ENCODE measurements around the gene GRAP2. TPM values are rescaled to one million over a fixed set of nuclear protein-coding genes. Genes with fewer than 3 reads are reported as not detected.

Gene GRAP2
- total RNA-seq, 2 donors from 2014 or later: 56.4 to 59.4 TPM

- DNase-seq (no peak), ATAC-seq (replicated peaks in 1 of 2) (no peak)
- H3K4me3 Mint-ChIP-seq: no peak overlapping the region
- H3K9me3 Mint-ChIP-seq: no peaks in the 10 kb centered on the region
- peaks cover 9 to 20% of the 10 kb centered on the region in 2 donors for H3K36me3 Mint-ChIP-seq (ENCODE audit: insufficient read depth in 2 of 2)
- H3K27ac Mint-ChIP-seq: no peak overlapping the region
- peaks cover 10% of the 10 kb centered on the region for H3K4me1 Mint-ChIP-seq (ENCODE audit: low read depth)
- no peaks in the 10 kb centered on the region for H3K27me3 Mint-ChIP-seq (ENCODE audit: low read depth)
Measured at GRCh38 chr22:39974065-39974464, 73.2 kb downstream of the GRAP2 start.

GRCh38 chr22:39979048-39979447 is 78.2 kb downstream of the GRAP2 start:
- Mint-ChIP-seq H3K27ac (no peak overlapping the region), H3K36me3 (ENCODE audit: insufficient read depth in 2 of 2) (peaks cover 4 to 11% of the 10 kb centered on the region in 2 donors), H3K9me3 (no peaks in the 10 kb centered on the region), H3K27me3 (ENCODE audit: low read depth) (no peaks in the 10 kb centered on the region), H3K4me3 (no peak overlapping the region), H3K4me1 (ENCODE audit: low read depth) (peaks cover 28% of the 10 kb centered on the region)
- no peak for DNase-seq
- peak; percentile 43 to 49 for ATAC-seq (replicated peaks in 1 of 2)

GRCh38 chr22:39979458-39979857 is 78.6 kb downstream of the GRAP2 start:
- ATAC-seq (replicated peaks in 1 of 2): no peak
- Mint-ChIP-seq H3K4me1 (ENCODE audit: low read depth) (peaks cover 28% of the 10 kb centered on the region), H3K27me3 (ENCODE audit: low read depth) (no peaks in the 10 kb centered on the region), H3K9me3 (no peaks in the 10 kb centered on the region), H3K4me3 (no peak overlapping the region), H3K36me3 (ENCODE audit: insufficient read depth in 2 of 2) (peaks cover 4 to 11% of the 10 kb centered on the region in 2 donors), H3K27ac (no peak overlapping the region)
- DNase-seq: no peak

GRCh38 chr22:39980596-39980995 is 79.7 kb downstream of the GRAP2 start:
- ATAC-seq (replicated peaks in 1 of 2) (peak in 1 of 2 donors; percentile 20), DNase-seq (no peak)
- no peaks in the 10 kb centered on the region for H3K9me3 Mint-ChIP-seq
- H3K4me1 Mint-ChIP-seq (ENCODE audit: low read depth): peaks cover 37% of the 10 kb centered on the region
- peaks cover 4% of the 10 kb centered on the region in 2 donors for H3K36me3 Mint-ChIP-seq (ENCODE audit: insufficient read depth in 2 of 2)
- H3K27ac Mint-ChIP-seq: no peak overlapping the region
- H3K4me3 Mint-ChIP-seq: no peak overlapping the region
- H3K27me3 Mint-ChIP-seq (ENCODE audit: low read depth): no peaks in the 10 kb centered on the region

GRCh38 chr22:39983346-39983745 is 82.5 kb downstream of the GRAP2 start:
- ATAC-seq (replicated peaks in 1 of 2) (no peak), DNase-seq (no peak)
- no peaks in the 10 kb centered on the region for H3K27me3 Mint-ChIP-seq (ENCODE audit: low read depth)
- no peaks in the 10 kb centered on the region for H3K9me3 Mint-ChIP-seq
- H3K4me1 Mint-ChIP-seq (ENCODE audit: low read depth): peaks cover 40% of the 10 kb centered on the region
- no peak overlapping the region for H3K27ac Mint-ChIP-seq
- H3K36me3 Mint-ChIP-seq (ENCODE audit: insufficient read depth in 2 of 2): no peaks in the 10 kb centered on the region
- H3K4me3 Mint-ChIP-seq: no peak overlapping the region

- H3K27ac Mint-ChIP-seq: no peak overlapping the region
- no peaks in the 10 kb centered on the region for H3K36me3 Mint-ChIP-seq (ENCODE audit: insufficient read depth in 2 of 2)
- peaks cover 37% of the 10 kb centered on the region for H3K4me1 Mint-ChIP-seq (ENCODE audit: low read depth)
- H3K9me3 Mint-ChIP-seq: no peaks in the 10 kb centered on the region
- no peaks in the 10 kb centered on the region for H3K27me3 Mint-ChIP-seq (ENCODE audit: low read depth)
- no peak for ATAC-seq (replicated peaks in 1 of 2)
- DNase-seq: no peak
- no peak overlapping the region for H3K4me3 Mint-ChIP-seq
Measured at GRCh38 chr22:39984006-39984405, 83.1 kb downstream of the GRAP2 start.

GRCh38 chr22:39984746-39985145 is 83.9 kb downstream of the GRAP2 start:
- peaks cover 29% of the 10 kb centered on the region for H3K4me1 Mint-ChIP-seq (ENCODE audit: low read depth)
- no peaks in the 10 kb centered on the region for H3K9me3 Mint-ChIP-seq
- no peaks in the 10 kb centered on the region for H3K36me3 Mint-ChIP-seq (ENCODE audit: insufficient read depth in 2 of 2)
- no peaks in the 10 kb centered on the region for H3K27me3 Mint-ChIP-seq (ENCODE audit: low read depth)
- DNase-seq (no peak), ATAC-seq (replicated peaks in 1 of 2) (no peak)
- no peak overlapping the region for H3K4me3 Mint-ChIP-seq
- no peak overlapping the region for H3K27ac Mint-ChIP-seq

- H3K27ac Mint-ChIP-seq: no peak overlapping the region
- peaks cover 22% of the 10 kb centered on the region for H3K4me1 Mint-ChIP-seq (ENCODE audit: low read depth)
- DNase-seq (peak; percentile 36 to 51), ATAC-seq (replicated peaks in 1 of 2) (peak; percentile 76 to 84)
- H3K27me3 Mint-ChIP-seq (ENCODE audit: low read depth): no peaks in the 10 kb centered on the region
- H3K4me3 Mint-ChIP-seq: peak overlapping the region; percentile 6 to 57
- H3K36me3 Mint-ChIP-seq (ENCODE audit: insufficient read depth in 2 of 2): no peaks in the 10 kb centered on the region
- no peaks in the 10 kb centered on the region for H3K9me3 Mint-ChIP-seq
Measured at GRCh38 chr22:39985383-39986035, 84.6 kb downstream of the GRAP2 start.

- no peak for ATAC-seq (replicated peaks in 1 of 2)
- Mint-ChIP-seq H3K9me3 (no peaks in the 10 kb centered on the region), H3K27ac (no peak overlapping the region), H3K4me1 (ENCODE audit: low read depth) (peaks cover 19% of the 10 kb centered on the region), H3K4me3 (no peak overlapping the region), H3K27me3 (ENCODE audit: low read depth) (peaks cover 21% of the 10 kb centered on the region), H3K36me3 (ENCODE audit: insufficient read depth in 2 of 2) (no peaks in the 10 kb centered on the region)
- DNase-seq: no peak
Measured at GRCh38 chr22:39988386-39989114, 87.7 kb downstream of the GRAP2 start.

- no peaks in the 10 kb centered on the region for H3K36me3 Mint-ChIP-seq (ENCODE audit: insufficient read depth in 2 of 2)
- H3K27ac Mint-ChIP-seq: no peak overlapping the region
- H3K4me3 Mint-ChIP-seq: no peak overlapping the region
- H3K4me1 Mint-ChIP-seq (ENCODE audit: low read depth): peaks cover 27% of the 10 kb centered on the region
- no peak for ATAC-seq (replicated peaks in 1 of 2)
- no peak for DNase-seq
- H3K27me3 Mint-ChIP-seq (ENCODE audit: low read depth): peaks cover 27% of the 10 kb centered on the region
- no peaks in the 10 kb centered on the region for H3K9me3 Mint-ChIP-seq
Measured at GRCh38 chr22:39989633-39990032, 88.7 kb downstream of the GRAP2 start.

- peaks cover 18% of the 10 kb centered on the region for H3K4me1 Mint-ChIP-seq (ENCODE audit: low read depth)
- DNase-seq (no peak), ATAC-seq (replicated peaks in 1 of 2) (no peak)
- H3K27ac Mint-ChIP-seq: no peak overlapping the region
- peaks cover 27% of the 10 kb centered on the region for H3K27me3 Mint-ChIP-seq (ENCODE audit: low read depth)
- H3K36me3 Mint-ChIP-seq (ENCODE audit: insufficient read depth in 2 of 2): no peaks in the 10 kb centered on the region
- no peak overlapping the region for H3K4me3 Mint-ChIP-seq
- no peaks in the 10 kb centered on the region for H3K9me3 Mint-ChIP-seq
Measured at GRCh38 chr22:39990686-39991085, 89.8 kb downstream of the GRAP2 start.

GRCh38 chr22:39991159-39991860 is 90.4 kb downstream of the GRAP2 start:
- no peaks in the 10 kb centered on the region for H3K9me3 Mint-ChIP-seq
- no peak overlapping the region for H3K27ac Mint-ChIP-seq
- peaks cover 27% of the 10 kb centered on the region for H3K27me3 Mint-ChIP-seq (ENCODE audit: low read depth)
- H3K4me1 Mint-ChIP-seq (ENCODE audit: low read depth): peaks cover 16% of the 10 kb centered on the region
- no peak for DNase-seq
- no peaks in the 10 kb centered on the region for H3K36me3 Mint-ChIP-seq (ENCODE audit: insufficient read depth in 2 of 2)
- no peak for ATAC-seq (replicated peaks in 1 of 2)
- H3K4me3 Mint-ChIP-seq: no peak overlapping the region

GRCh38 chr22:39992088-39992826 is 91.4 kb downstream of the GRAP2 start:
- Mint-ChIP-seq H3K9me3 (no peaks in the 10 kb centered on the region), H3K36me3 (ENCODE audit: insufficient read depth in 2 of 2) (no peaks in the 10 kb centered on the region), H3K27ac (no peak overlapping the region), H3K4me1 (ENCODE audit: low read depth) (peaks cover 13% of the 10 kb centered on the region), H3K4me3 (no peak overlapping the region), H3K27me3 (ENCODE audit: low read depth) (peaks cover 36% of the 10 kb centered on the region)
- ATAC-seq (replicated peaks in 1 of 2): no peak
- no peak for DNase-seq

All from activated T-cell treated with anti-CD3 and anti-CD28 coated beads, Interleukin-2, amount 50 U/mL, for 72 hours (primary cell).